Ishikawa (cell line): ENCODE data around the gene IRF2.

ENCODE experiments used
- CEBPB ChIP-seq: IDR thresholded peaks from 2 replicates; pipeline ENCODE4 v1.6.1; 2012
- EGR1 ChIP-seq: IDR thresholded peaks from 2 replicates; pipeline ENCODE4 v1.6.1; 2012
- EP300 ChIP-seq: IDR thresholded peaks from 2 replicates; pipeline ENCODE4 v1.6.1; 2012; ENCODE audit warnings: borderline replicate concordance
- FOXM1 ChIP-seq: IDR thresholded peaks from 2 replicates; pipeline ENCODE4 v1.6.1; 2012; ENCODE audit warnings: low read depth, borderline replicate concordance
- NFIC ChIP-seq: IDR thresholded peaks from 2 replicates; pipeline ENCODE4 v1.6.1; 2012
- RAD21 ChIP-seq: IDR thresholded peaks from 2 replicates; pipeline ENCODE4 v1.6.1; 2012; ENCODE audit warnings: low read depth
- TAF1 ChIP-seq: IDR thresholded peaks from 2 replicates; pipeline ENCODE4 v1.6.1; 2012; ENCODE audit warnings: low read depth, mild to moderate bottlenecking
- TCF12 ChIP-seq: IDR thresholded peaks from 2 replicates; pipeline ENCODE4 v1.6.1; 2012; ENCODE audit warnings: low read depth
- YY1 ChIP-seq: IDR thresholded peaks from 2 replicates; pipeline ENCODE4 v1.6.1; 2012; ENCODE audit warnings: low read depth
- TF ChIP-seq, protein P1 (sequence below): IDR thresholded peaks from 2 replicates; pipeline ENCODE4 v1.6.1; 2012
- TF ChIP-seq, protein P2 (sequence below): IDR thresholded peaks from 2 replicates; pipeline ENCODE4 v1.6.1; 2012
- TF ChIP-seq, protein P3 (sequence below): IDR thresholded peaks from 2 replicates; pipeline ENCODE4 v1.6.1; 2012; ENCODE audit warnings: low read depth, mild to moderate bottlenecking

DNA sequence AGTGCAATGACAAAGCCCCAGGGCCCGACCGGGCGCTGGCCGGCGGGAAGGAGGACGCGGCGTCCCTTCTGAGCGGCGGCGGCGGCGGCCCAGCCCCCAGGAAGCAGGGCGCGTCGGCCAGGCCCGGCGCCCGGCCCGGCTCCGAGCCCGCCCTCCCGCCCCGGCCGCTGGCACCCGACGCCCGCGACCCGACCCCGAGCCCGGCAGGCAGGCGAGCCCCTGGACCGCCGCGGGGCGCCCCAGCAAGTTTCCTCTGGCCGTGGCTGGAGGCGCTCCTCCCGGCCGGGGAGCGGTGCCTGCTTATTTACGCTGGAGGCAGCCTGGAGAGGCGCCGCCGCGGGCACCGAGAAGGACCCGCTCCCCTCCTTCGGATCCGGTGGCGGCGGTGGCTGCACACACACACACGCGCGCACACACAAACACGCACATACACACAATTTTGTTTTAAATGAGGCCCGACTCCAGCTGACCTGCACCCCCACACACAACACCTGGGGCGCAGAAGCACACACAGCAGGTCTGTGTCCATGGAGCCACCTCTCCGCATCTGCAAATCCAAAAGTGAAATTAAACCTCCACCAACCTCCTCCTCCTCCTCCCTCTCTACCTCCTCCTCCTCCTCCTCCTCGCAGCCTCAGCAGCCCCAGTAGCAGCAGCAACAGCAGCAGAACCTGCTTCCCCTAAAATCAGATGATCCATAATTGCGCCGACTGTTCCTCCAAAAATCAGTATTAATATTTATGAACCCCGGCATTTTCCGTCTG is 669 bp downstream of the IRF2 start:
- TF ChIP-seq, protein P1, sequence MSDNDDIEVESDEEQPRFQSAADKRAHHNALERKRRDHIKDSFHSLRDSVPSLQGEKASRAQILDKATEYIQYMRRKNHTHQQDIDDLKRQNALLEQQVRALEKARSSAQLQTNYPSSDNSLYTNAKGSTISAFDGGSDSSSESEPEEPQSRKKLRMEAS, result no peak
- TF ChIP-seq EP300 (no peak), EGR1 (no peak; the same call in 1 of the 2 replicates), CEBPB (no peak), TCF12 (no peak), TAF1 (no peak), YY1 (no peak; the same call in 1 of the 2 replicates), FOXM1 (no peak), RAD21 (no peak), NFIC (no peak)
- TF ChIP-seq, protein P2, sequence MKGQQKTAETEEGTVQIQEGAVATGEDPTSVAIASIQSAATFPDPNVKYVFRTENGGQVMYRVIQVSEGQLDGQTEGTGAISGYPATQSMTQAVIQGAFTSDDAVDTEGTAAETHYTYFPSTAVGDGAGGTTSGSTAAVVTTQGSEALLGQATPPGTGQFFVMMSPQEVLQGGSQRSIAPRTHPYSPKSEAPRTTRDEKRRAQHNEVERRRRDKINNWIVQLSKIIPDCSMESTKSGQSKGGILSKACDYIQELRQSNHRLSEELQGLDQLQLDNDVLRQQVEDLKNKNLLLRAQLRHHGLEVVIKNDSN, result no peak
- TF ChIP-seq, protein P3, sequence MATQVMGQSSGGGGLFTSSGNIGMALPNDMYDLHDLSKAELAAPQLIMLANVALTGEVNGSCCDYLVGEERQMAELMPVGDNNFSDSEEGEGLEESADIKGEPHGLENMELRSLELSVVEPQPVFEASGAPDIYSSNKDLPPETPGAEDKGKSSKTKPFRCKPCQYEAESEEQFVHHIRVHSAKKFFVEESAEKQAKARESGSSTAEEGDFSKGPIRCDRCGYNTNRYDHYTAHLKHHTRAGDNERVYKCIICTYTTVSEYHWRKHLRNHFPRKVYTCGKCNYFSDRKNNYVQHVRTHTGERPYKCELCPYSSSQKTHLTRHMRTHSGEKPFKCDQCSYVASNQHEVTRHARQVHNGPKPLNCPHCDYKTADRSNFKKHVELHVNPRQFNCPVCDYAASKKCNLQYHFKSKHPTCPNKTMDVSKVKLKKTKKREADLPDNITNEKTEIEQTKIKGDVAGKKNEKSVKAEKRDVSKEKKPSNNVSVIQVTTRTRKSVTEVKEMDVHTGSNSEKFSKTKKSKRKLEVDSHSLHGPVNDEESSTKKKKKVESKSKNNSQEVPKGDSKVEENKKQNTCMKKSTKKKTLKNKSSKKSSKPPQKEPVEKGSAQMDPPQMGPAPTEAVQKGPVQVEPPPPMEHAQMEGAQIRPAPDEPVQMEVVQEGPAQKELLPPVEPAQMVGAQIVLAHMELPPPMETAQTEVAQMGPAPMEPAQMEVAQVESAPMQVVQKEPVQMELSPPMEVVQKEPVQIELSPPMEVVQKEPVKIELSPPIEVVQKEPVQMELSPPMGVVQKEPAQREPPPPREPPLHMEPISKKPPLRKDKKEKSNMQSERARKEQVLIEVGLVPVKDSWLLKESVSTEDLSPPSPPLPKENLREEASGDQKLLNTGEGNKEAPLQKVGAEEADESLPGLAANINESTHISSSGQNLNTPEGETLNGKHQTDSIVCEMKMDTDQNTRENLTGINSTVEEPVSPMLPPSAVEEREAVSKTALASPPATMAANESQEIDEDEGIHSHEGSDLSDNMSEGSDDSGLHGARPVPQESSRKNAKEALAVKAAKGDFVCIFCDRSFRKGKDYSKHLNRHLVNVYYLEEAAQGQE, result no peak
